ENCODE data around the gene STARD3NL.

The STARD3NL gene

DNA sequence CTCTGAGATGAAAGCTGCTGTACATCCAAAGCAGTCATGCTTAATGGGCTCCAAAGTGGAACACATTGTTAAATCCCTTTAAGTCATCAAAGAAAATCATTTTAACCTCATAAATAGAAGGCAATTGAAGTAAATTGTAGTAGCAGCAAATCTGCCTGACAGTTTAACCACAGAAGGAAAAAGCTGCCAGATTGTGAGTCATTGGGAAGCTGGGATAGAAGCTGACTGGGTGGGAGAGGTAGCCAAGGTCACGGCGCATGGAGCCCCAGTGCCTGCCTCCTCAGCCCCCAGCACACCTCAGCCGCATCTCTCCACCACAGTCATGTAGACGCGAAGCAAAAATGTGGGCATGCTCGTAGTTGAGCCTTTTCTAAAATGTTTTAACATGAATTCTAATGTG lies 51.3 kb downstream of the STARD3NL start:
- TF ChIP-seq ZNF16 (tag by site-specific recombination; IDR thresholded peaks at IDR 0.05; ENCODE audit: low read depth): no peak
- TF ChIP-seq ZNF248 (tag by site-specific recombination; IDR thresholded peaks at IDR 0.05): no peak
- no peak for TF ChIP-seq ZNF585B (tag by site-specific recombination; IDR thresholded peaks at IDR 0.05)
- TF ChIP-seq, protein P1, sequence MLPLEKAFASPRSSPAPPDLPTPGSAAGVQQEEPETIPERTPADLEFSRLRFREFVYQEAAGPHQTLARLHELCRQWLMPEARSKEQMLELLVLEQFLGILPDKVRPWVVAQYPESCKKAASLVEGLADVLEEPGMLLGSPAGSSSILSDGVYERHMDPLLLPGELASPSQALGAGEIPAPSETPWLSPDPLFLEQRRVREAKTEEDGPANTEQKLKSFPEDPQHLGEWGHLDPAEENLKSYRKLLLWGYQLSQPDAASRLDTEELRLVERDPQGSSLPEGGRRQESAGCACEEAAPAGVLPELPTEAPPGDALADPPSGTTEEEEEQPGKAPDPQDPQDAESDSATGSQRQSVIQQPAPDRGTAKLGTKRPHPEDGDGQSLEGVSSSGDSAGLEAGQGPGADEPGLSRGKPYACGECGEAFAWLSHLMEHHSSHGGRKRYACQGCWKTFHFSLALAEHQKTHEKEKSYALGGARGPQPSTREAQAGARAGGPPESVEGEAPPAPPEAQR (tag by site-specific recombination; IDR thresholded peaks at IDR 0.05): no peak
- no peak for TF ChIP-seq ZNF221 (tag by site-specific recombination; IDR thresholded peaks at IDR 0.05; ENCODE audit: borderline replicate concordance)
- no peak for TF ChIP-seq ZNF629 (tag by site-specific recombination; IDR thresholded peaks at IDR 0.05)
- Histone ChIP-seq H3K9me3 (ENCODE audit: control insufficient read depth, insufficient read depth, low read depth, low read length) (no peaks in the 10 kb centered on the region), H3K4me3 (ENCODE audit: low read depth, low read length) (no peak overlapping the region), H3K36me3 (ENCODE audit: control insufficient read depth in 2 of 2, insufficient read depth in 1 of 2, low read length in 2 of 2) (peaks cover 10 to 26% of the 10 kb centered on the region in 2 experiments; a peak in 2 of 3 replicates), H3K27ac (ENCODE audit: extremely low read depth, low read depth, low read length) (no peak overlapping the region), H3K4me1 (ENCODE audit: control insufficient read depth, insufficient read depth, low read length) (no peaks in the 10 kb centered on the region)
- ChIA-PET CTCF (interaction anchor here (0.5 to 2.0 kb wide), 3 partner anchors 15 to 103 kb away, joined by 3 to 5 read pairs (median 4); no protein-coding TSS in a partner anchor), POLR2A (no interaction called here)

DNA sequence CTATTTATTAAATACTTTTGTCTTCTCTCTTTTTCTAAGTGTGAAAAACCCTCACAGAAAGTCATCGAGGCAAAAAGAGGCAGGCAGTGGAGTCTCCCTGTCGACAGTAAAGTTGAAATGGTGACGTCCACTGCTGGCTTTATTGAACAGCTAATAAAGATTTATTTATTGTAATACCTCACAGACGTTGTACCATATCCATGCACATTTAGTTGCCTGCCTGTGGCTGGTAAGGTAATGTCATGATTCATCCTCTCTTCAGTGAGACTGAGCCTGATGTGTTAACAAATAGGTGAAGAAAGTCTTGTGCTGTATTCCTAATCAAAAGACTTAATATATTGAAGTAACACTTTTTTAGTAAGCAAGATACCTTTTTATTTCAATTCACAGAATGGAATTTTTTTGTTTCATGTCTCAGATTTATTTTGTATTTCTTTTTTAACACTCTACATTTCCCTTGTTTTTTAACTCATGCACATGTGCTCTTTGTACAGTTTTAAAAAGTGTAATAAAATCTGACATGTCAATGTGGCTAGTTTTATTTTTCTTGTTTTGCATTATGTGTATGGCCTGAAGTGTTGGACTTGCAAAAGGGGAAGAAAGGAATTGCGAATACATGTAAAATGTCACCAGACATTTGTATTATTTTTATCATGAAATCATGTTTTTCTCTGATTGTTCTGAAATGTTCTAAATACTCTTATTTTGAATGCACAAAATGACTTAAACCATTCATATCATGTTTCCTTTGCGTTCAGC lies 52.0 kb downstream of the STARD3NL start:
- peaks cover 4 to 21% of the 10 kb centered on the region in 2 experiments; a peak in 2 of 3 replicates for H3K36me3 ChIP-seq (ENCODE audit: control insufficient read depth in 2 of 2, insufficient read depth in 1 of 2, low read length in 2 of 2)
- no peaks in the 10 kb centered on the region for H3K9me3 ChIP-seq (ENCODE audit: control insufficient read depth, insufficient read depth, low read depth, low read length)
- H3K4me3 ChIP-seq (ENCODE audit: low read depth, low read length): no peak overlapping the region
- H3K27ac ChIP-seq (ENCODE audit: extremely low read depth, low read depth, low read length): no peak overlapping the region
- TF ChIP-seq ZNF169 (tag by site-specific recombination; IDR thresholded peaks at IDR 0.05) (no peak), ZNF2 (tag by site-specific recombination; IDR thresholded peaks at IDR 0.05) (no peak), ZNF433 (tag by site-specific recombination; IDR thresholded peaks at IDR 0.05; ENCODE audit: low read depth) (no peak), ZNF211 (tag by site-specific recombination; IDR thresholded peaks at IDR 0.05; ENCODE audit: low read depth) (no peak), ZNF514 (tag by site-specific recombination; IDR thresholded peaks at IDR 0.05) (no peak), ZNF214 (tag by site-specific recombination; IDR thresholded peaks at IDR 0.05; ENCODE audit: borderline replicate concordance) (no peak), MYNN (tag by site-specific recombination; IDR thresholded peaks at IDR 0.05; ENCODE audit: borderline replicate concordance) (no peak), ZNF555 (tag by site-specific recombination; conservative IDR thresholded peaks at IDR 0.05) (no peak), ZNF791 (tag by site-specific recombination; IDR thresholded peaks at IDR 0.05) (no peak)
- TF ChIP-seq, protein P2, sequence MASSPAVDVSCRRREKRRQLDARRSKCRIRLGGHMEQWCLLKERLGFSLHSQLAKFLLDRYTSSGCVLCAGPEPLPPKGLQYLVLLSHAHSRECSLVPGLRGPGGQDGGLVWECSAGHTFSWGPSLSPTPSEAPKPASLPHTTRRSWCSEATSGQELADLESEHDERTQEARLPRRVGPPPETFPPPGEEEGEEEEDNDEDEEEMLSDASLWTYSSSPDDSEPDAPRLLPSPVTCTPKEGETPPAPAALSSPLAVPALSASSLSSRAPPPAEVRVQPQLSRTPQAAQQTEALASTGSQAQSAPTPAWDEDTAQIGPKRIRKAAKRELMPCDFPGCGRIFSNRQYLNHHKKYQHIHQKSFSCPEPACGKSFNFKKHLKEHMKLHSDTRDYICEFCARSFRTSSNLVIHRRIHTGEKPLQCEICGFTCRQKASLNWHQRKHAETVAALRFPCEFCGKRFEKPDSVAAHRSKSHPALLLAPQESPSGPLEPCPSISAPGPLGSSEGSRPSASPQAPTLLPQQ (tag by site-specific recombination; IDR thresholded peaks at IDR 0.05): no peak
- TF ChIP-seq, protein P3, sequence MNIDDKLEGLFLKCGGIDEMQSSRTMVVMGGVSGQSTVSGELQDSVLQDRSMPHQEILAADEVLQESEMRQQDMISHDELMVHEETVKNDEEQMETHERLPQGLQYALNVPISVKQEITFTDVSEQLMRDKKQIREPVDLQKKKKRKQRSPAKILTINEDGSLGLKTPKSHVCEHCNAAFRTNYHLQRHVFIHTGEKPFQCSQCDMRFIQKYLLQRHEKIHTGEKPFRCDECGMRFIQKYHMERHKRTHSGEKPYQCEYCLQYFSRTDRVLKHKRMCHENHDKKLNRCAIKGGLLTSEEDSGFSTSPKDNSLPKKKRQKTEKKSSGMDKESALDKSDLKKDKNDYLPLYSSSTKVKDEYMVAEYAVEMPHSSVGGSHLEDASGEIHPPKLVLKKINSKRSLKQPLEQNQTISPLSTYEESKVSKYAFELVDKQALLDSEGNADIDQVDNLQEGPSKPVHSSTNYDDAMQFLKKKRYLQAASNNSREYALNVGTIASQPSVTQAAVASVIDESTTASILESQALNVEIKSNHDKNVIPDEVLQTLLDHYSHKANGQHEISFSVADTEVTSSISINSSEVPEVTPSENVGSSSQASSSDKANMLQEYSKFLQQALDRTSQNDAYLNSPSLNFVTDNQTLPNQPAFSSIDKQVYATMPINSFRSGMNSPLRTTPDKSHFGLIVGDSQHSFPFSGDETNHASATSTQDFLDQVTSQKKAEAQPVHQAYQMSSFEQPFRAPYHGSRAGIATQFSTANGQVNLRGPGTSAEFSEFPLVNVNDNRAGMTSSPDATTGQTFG (tag by site-specific recombination; IDR thresholded peaks at IDR 0.05; ENCODE audit: borderline replicate concordance): no peak
- ChIA-PET POLR2A (no interaction called here), CTCF (interaction anchor here (0.5 to 2.0 kb wide), 3 partner anchors 15 to 102 kb away, joined by 3 to 5 read pairs (median 4); no protein-coding TSS in a partner anchor)
- H3K4me1 ChIP-seq (ENCODE audit: control insufficient read depth, insufficient read depth, low read length): no peaks in the 10 kb centered on the region

Measured in HEK293 (cell line).